Measurements from ENCODE around the gene RNGTT.

GRCh38 chr6:88785478-88785877, 177.9 kb downstream of the RNGTT start:
- TF ChIP-seq EP300 (IDR thresholded peaks at IDR 0.05) (no peak), CTCF (IDR thresholded peaks at IDR 0.05) (no peak), POLR2A (IDR thresholded peaks at IDR 0.05) (no peak)
